Activated CD4-positive, alpha-beta T cell treated with anti-CD3 and anti-CD28 coated beads for 36 hours (primary cell): ENCODE measurements around the gene INVS. TPM values are rescaled to one million over a fixed set of nuclear protein-coding genes. Genes with fewer than 3 reads are reported as not detected.
"Not testable (repeated sequence)": the region's sequence is repeated elsewhere in the genome, so short reads cannot be mapped to it uniquely, and the experiment has no call there.

Source experiments
- ATAC-seq: fragments of 200-7000 bp; cut with Tn5 transposase; one replicate; pipeline ENCODE4 v1.10.0; 2021; ENCODE audit warnings: mild to moderate bottlenecking, moderate library complexity
- CTCF ChIA-PET: fragments of 350-600 bp; sonication (Branson Sonifier 250); formaldehyde crosslinking; loops from one replicate; lab custom pipeline; 2021; ENCODE audit warnings: antibody characterized with exemption; lab: Charles Lee
- POLR2A ChIA-PET: fragments of 350-600 bp; sonication (Branson Sonifier 250); formaldehyde crosslinking; loops from one replicate; lab custom pipeline; 2021; ENCODE audit warnings: antibody characterized with exemption, inconsistent platforms; lab: Charles Lee
- DNase-seq: peaks from one replicate; pipeline ENCODE4 v3.0.0-alpha.2; 2020
- H3K27ac Mint-ChIP-seq: one replicate; pipeline ENCODE4 v1.8.0; 2021; ENCODE audit warnings: mixed read lengths
- H3K27me3 Mint-ChIP-seq: one replicate; pipeline ENCODE4 v1.8.0; 2021; ENCODE audit warnings: mixed read lengths
- H3K36me3 Mint-ChIP-seq: one replicate; pipeline ENCODE4 v1.8.0; 2021; ENCODE audit warnings: low read depth, mixed read lengths
- H3K4me1 Mint-ChIP-seq: one replicate; pipeline ENCODE4 v1.8.0; 2021; ENCODE audit warnings: mixed read lengths
- H3K4me3 Mint-ChIP-seq: one replicate; pipeline ENCODE4 v1.8.0; 2021; ENCODE audit warnings: mild to moderate bottlenecking, moderate library complexity, mixed read lengths
- H3K9me3 Mint-ChIP-seq: one replicate; pipeline ENCODE4 v1.8.0; 2021; ENCODE audit warnings: low read depth, mixed read lengths
- intact Hi-C, 2 experiments: fragments of 100-400 bp; cut with DNase I in 1 of 2; cut with micrococcal nuclease in 1 of 2; formaldehyde crosslinking; loops; one replicate each; pipeline versions ENCODE4 v1.14.2 to v1.15.1; 2022 to 2024; cut with DNase I, micrococcal nuclease
- total RNA-seq, 2 experiments: library from RNA; stranded (reverse); gene quantifications; one replicate each; pipeline ENCODE4 v1.2.3, GENCODE V29; 2021

The INVS gene, protein sequence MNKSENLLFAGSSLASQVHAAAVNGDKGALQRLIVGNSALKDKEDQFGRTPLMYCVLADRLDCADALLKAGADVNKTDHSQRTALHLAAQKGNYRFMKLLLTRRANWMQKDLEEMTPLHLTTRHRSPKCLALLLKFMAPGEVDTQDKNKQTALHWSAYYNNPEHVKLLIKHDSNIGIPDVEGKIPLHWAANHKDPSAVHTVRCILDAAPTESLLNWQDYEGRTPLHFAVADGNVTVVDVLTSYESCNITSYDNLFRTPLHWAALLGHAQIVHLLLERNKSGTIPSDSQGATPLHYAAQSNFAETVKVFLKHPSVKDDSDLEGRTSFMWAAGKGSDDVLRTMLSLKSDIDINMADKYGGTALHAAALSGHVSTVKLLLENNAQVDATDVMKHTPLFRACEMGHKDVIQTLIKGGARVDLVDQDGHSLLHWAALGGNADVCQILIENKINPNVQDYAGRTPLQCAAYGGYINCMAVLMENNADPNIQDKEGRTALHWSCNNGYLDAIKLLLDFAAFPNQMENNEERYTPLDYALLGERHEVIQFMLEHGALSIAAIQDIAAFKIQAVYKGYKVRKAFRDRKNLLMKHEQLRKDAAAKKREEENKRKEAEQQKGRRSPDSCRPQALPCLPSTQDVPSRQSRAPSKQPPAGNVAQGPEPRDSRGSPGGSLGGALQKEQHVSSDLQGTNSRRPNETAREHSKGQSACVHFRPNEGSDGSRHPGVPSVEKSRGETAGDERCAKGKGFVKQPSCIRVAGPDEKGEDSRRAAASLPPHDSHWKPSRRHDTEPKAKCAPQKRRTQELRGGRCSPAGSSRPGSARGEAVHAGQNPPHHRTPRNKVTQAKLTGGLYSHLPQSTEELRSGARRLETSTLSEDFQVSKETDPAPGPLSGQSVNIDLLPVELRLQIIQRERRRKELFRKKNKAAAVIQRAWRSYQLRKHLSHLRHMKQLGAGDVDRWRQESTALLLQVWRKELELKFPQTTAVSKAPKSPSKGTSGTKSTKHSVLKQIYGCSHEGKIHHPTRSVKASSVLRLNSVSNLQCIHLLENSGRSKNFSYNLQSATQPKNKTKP
- 10 to 100 TPM; 14.1 to 19.3 TPM for total RNA-seq

DNA sequence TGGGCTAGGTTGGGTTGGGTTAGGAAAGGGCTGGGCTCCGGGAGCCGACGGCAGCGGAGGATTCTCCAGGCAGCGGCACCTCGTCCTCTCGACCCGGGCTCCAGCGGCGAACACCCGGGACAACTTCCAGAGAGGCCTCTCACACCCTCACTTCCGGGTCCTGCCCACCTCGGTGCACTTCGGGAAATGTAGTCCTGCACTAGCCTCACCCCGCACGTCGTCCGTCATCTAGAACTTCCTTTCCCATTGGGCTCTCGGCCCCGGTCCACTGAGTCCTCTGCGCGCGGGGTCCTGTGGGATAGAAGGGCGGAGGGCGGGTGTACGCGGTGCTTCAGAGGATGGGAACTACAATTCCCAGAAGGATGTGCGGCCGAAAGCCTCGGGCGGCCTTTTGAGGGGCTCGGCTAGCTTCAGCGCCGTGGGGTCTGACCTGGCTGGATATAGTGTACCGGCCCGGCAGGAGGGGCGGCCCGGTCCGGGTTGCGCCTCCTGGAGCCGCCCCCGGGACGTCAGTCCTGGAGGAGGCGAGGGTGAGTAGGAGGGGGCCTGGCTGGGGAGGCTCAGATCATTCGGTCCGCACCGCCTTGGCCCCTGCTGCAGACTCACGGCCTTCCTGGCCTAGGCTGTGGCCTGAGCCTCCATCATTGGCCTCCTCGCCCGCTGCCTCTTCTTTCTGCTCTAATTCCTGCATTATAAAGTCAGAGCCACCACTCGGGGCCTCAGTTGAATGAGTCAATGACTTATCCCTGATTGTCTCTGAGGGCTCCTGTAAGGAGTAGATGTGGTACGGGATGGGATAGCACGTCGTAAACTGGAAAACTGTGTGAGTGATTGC is at the start of gene INVS, which contains the start of gene ERP44:
INVS (plus strand) TSS at position 357 of the 835 bp plus-strand sequence. CDS start 5,279 bp downstream, outside the sequence.
ERP44 (minus strand) TSS at position 114 of the 835 bp plus-strand sequence. CDS start 160 bp downstream, outside the sequence.
- intact Hi-C loops = loop anchor here (1.0 to 10.0 kb wide), 11 partner anchors 192 to 1299 kb away; partner anchors contain the start of genes MRPL50 (in 2 of the 2), STX17 (in 2 of the 2), ZNF189 (in 2 of the 2) and MSANTD3 (in 1 of the 2)
- peak; percentile 99 for ATAC-seq
- H3K4me1 Mint-ChIP-seq = peaks cover 24% of the 10 kb centered on the region
- H3K27me3 Mint-ChIP-seq = no peaks in the 10 kb centered on the region
- H3K27ac Mint-ChIP-seq = peak within 1 kb of the TSS; percentile 97
- H3K36me3 Mint-ChIP-seq = peaks cover 3% of the 10 kb centered on the region
- ChIA-PET CTCF (interaction anchor here (0.7 to 1.0 kb wide), 2 partner anchors 14 to 50 kb away, joined by 3 to 4 read pairs; no protein-coding TSS in a partner anchor), POLR2A (interaction anchor here (0.6 kb wide), 1 partner anchor 237 kb away, joined by 3 read pairs; no protein-coding TSS in a partner anchor)
- no peaks in the 10 kb centered on the region for H3K9me3 Mint-ChIP-seq
- H3K4me3 Mint-ChIP-seq = peak within 1 kb of the TSS; percentile 100
- peak; percentile 98 for DNase-seq

DNA sequence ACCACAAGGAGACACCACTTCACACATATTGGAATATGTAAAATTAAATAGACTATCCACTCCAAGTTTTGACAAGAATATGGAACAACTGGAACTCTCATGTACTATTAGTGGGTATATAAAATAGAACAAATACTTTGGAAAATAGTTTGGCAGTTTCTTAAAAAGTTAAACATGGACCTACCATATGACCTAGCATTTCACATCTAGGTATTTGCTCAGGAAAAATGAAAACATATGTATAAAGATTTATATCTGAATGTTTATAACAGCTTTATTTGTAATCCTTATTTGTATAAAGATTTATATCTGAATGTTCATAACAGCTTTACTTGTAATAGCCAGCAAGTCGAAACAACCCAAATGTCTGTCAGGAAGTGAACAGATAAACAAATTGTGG is 49.5 kb upstream of the INVS start:
- Mint-ChIP-seq H3K27me3 (no peaks in the 10 kb centered on the region), H3K4me3 (no peak overlapping the region), H3K9me3 (no peaks in the 10 kb centered on the region), H3K36me3 (peaks cover 20% of the 10 kb centered on the region), H3K27ac (no peak overlapping the region), H3K4me1 (peaks cover 2% of the 10 kb centered on the region)
- intact Hi-C loops = no loop called here
- DNase-seq (no peak), ATAC-seq (no peak)
- ChIA-PET CTCF (interaction anchor here (0.6 kb wide), 1 partner anchor 50 kb away, joined by 3 read pairs; the partner anchor contains the start of gene INVS), POLR2A (no interaction called here)

DNA sequence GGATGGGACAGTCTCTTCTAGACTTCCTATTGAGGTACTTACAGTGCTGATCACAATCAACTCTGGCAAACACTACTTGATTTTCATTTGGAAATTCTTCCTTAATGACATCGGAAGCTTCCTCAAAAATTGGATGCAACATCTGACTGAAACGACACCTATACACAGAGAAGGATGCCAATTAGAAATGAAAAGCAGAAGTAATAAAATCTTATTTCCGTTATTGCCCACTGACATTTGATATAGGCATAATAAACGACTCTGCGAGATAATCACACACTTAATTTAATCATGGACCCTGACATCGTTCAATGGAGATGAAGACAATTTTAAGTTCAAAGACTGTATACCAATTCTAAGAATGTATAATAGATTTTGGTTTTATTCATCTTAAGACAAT is 46.7 kb upstream of the INVS start:
- Mint-ChIP-seq H3K4me1 (peaks cover 2% of the 10 kb centered on the region), H3K27ac (no peak overlapping the region), H3K9me3 (no peaks in the 10 kb centered on the region), H3K36me3 (peaks cover 18% of the 10 kb centered on the region), H3K4me3 (no peak overlapping the region), H3K27me3 (no peaks in the 10 kb centered on the region)
- ATAC-seq (no peak), DNase-seq (no peak)
- ChIA-PET POLR2A (no interaction called here), CTCF (interaction anchor here (0.7 to 1.6 kb wide), 4 partner anchors 12 to 165 kb away, joined by 3 read pairs; no protein-coding TSS in a partner anchor)
- intact Hi-C loops = no loop called here

DNA sequence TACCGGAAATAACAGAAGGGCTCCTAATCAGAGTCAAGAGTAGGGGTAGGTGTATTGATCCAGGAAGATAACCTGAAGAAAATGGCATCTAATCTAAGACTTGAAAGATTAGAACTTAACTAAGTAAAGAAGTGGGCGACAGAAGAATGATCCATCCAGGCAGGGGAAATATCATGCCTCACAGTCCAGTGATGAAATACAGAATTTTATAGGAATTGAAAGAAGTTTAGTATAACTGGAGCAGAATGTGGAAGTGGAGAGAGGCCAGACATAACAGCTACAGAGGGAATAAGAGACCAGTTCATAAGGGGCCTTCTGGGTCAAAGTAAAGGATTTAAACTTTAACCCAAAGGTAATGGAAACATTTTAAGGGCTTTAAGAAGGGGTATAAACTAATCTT is 42.5 kb upstream of the INVS start:
- Mint-ChIP-seq H3K4me3 (no peak overlapping the region), H3K36me3 (peaks cover 4% of the 10 kb centered on the region), H3K27me3 (no peaks in the 10 kb centered on the region), H3K9me3 (no peaks in the 10 kb centered on the region), H3K4me1 (peaks cover 8% of the 10 kb centered on the region), H3K27ac (no peak overlapping the region)
- ChIA-PET CTCF (interaction anchor here (1.3 kb wide), 1 partner anchor 18 kb away, joined by 5 read pairs; no protein-coding TSS in a partner anchor), POLR2A (no interaction called here)
- no peak for ATAC-seq
- intact Hi-C loops = no loop called here
- no peak for DNase-seq

DNA sequence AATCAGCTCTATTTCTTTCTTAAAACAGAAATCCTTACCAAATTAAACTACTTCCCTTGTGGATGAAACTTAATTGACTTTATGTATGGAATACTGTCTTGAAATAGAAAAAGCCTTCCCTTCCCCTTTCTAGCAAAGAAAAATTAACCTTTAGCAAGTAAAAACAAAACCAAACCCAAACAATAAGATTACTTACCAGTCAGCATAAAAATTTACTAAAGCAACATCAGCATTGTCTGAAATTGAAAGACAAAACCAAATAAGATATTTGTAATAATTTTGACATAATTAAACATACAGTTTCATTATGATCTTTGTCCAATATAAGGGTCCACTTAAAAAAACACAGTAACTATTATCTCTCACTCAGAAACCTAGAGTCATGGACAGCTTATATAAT is 41.4 kb upstream of the INVS start:
- H3K27me3 Mint-ChIP-seq = no peaks in the 10 kb centered on the region
- peaks cover 4% of the 10 kb centered on the region for H3K36me3 Mint-ChIP-seq
- H3K27ac Mint-ChIP-seq = no peak overlapping the region
- CTCF ChIA-PET = interaction anchor here (1.3 kb wide), 1 partner anchor 17 kb away, joined by 5 read pairs; no protein-coding TSS in a partner anchor
- H3K4me1 Mint-ChIP-seq = peaks cover 8% of the 10 kb centered on the region
- no peak for ATAC-seq
- DNase-seq = no peak
- intact Hi-C loops = no loop called here
- POLR2A ChIA-PET = no interaction called here
- H3K4me3 Mint-ChIP-seq = no peak overlapping the region
- H3K9me3 Mint-ChIP-seq = no peaks in the 10 kb centered on the region

DNA sequence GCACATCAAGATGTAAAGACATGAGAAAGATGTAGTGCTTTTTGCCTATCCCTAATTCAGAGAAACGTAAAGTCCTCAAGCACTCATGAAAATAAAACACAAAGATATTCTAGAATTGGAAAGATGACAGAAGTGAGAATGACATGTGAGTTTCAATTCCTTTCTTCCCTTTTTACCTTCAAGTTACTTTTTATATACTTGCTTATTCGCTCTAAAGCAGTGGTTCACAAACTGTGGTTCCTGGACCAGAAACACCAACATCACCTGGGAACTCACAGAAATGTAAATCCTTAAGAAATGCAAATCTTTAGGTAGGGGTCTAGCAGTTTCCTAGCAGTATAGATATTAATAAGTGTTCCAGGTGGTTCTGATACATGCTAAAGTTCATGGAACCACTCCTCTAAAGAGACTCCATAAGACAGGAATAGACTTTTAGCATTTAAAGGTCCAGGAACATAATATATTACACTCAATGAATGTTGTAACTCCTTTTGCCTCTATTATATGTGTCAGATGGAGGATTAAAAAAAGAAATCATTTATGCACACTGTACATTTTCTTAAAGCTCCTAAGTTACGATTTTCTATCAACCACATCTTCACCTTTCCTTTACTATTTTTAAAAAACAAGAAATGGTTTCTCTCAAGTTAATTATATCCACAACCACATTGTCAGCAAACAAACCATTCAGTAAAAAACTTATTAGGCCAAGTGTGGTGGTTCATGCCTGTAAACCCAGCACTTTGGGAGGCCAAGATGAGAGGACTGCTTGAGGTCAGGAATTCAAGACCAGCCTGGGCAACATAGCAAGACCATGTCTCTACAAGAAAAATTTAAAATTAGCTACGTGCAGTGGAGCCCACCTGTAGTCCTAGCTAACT is 40.1 kb upstream of the INVS start:
- ATAC-seq = no peak
- no peak for DNase-seq
- Mint-ChIP-seq H3K9me3 (no peaks in the 10 kb centered on the region), H3K4me3 (no peak overlapping the region), H3K27ac (no peak overlapping the region), H3K4me1 (peaks cover 8% of the 10 kb centered on the region), H3K36me3 (peaks cover 4% of the 10 kb centered on the region), H3K27me3 (no peaks in the 10 kb centered on the region)
- intact Hi-C loops = no loop called here
- CTCF ChIA-PET = no interaction called here
- POLR2A ChIA-PET = no interaction called here

DNA sequence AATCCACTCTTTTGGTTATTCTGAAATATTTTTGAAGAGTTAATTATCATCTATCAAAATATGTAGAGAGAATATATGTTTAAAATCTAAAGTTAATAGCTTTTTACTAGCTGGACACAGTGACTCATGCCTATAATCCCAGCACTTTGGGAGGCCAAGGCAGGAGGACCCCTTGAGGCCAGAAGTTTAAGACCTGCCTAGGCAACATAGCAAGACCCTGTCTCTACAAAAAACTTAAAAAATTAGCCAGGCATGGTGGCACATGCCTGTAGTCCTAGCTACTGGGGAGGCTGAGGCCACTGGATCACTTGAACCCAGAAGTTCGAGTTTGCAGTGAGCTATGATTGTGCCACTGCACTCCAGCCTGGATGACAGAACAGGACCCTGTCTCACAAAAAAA is 36.4 kb upstream of the INVS start:
- POLR2A ChIA-PET, DNase-seq, H3K9me3 Mint-ChIP-seq, intact Hi-C loops, H3K27me3 Mint-ChIP-seq, H3K4me3 Mint-ChIP-seq, ATAC-seq, H3K36me3 Mint-ChIP-seq, H3K27ac Mint-ChIP-seq: not testable (repeated sequence)
- H3K4me1 Mint-ChIP-seq = peaks cover 15% of the 10 kb centered on the region
- CTCF ChIA-PET = interaction anchor here (2.5 kb wide), 1 partner anchor 11 kb away, joined by 7 read pairs; no protein-coding TSS in a partner anchor

DNA sequence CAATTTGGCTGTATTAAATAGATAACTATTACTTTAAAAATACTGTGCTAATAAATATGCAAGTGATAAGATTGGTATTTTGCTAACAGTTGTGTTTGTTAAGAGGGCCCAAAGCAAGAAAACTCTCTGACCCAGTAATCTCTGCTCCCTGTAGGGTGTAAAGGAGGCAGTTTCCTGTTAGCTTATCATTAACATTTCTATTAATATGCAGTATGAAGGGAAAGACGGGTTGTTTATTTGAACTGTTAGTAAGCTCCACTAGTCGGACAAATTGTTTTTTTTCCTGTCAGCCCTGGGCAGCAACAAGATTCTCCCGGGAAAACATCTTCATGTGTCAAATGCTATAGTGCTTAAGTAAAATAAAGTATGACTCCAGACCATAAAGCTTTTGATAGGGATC is 35.9 kb upstream of the INVS start:
- no peak for ATAC-seq
- Mint-ChIP-seq H3K9me3 (no peaks in the 10 kb centered on the region), H3K36me3 (peaks cover 4% of the 10 kb centered on the region), H3K27me3 (no peaks in the 10 kb centered on the region), H3K4me3 (no peak overlapping the region), H3K27ac (no peak overlapping the region), H3K4me1 (peaks cover 15% of the 10 kb centered on the region)
- no peak for DNase-seq
- ChIA-PET POLR2A (no interaction called here), CTCF (interaction anchor here (0.5 to 2.5 kb wide), 2 partner anchors 10 to 234 kb away, joined by 3 to 7 read pairs; no protein-coding TSS in a partner anchor)
- intact Hi-C loops = no loop called here

DNA sequence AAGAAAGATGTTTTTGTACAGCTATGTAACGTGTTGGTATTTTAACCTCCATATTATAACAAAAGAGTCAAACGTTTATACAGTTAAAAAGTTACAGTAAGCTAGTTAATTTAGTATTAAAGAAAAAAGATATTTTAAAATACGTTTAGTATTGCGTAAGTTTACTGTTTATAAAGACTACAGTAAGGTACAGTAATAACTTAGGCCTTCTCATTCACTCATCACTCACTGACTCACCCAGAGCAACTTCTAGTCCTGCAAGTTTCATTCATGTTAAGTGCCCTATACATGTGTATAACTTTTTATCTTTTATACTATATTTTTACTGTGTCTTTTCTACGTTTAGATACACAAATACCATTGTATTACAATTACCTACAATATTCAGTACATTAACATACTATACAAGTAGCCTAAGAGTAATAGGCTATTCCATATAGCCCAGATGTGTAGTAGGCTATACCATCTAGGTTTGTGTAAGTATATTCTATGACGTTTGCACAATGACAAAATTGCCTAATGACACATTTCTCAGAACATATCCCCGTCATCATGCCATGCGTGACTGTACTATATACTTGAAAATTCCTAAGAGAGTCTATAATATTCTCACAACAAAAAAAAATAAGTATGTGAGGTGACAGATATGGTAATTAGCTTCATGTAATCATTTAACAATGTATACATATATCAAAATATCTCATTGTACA is 34.0 kb upstream of the INVS start:
- ATAC-seq = no peak
- Mint-ChIP-seq H3K9me3 (no peaks in the 10 kb centered on the region), H3K4me1 (peaks cover 12% of the 10 kb centered on the region), H3K4me3 (no peak overlapping the region), H3K27me3 (no peaks in the 10 kb centered on the region), H3K27ac (no peak overlapping the region), H3K36me3 (peaks cover 4% of the 10 kb centered on the region)
- CTCF ChIA-PET = interaction anchor here (1.2 to 2.5 kb wide), 4 partner anchors 8 to 54 kb away, joined by 3 to 7 read pairs (median 3); no protein-coding TSS in a partner anchor
- DNase-seq = no peak
- intact Hi-C loops = no loop called here
- POLR2A ChIA-PET = no interaction called here
